HG03460 (cell line): ENCODE measurements around the gene CTNNA3.
"Not testable (repeated sequence)": the region's sequence is repeated elsewhere in the genome, so short reads cannot be mapped to it uniquely, and the experiment has no call there.

ENCODE experiments used
- ATAC-seq: cut with Tn5 transposase; IDR thresholded peaks from one replicate; pipeline ENCODE4 v1.9.1; 2021; ENCODE audit not compliant: unreplicated experiment

CTNNA3 gene

DNA sequence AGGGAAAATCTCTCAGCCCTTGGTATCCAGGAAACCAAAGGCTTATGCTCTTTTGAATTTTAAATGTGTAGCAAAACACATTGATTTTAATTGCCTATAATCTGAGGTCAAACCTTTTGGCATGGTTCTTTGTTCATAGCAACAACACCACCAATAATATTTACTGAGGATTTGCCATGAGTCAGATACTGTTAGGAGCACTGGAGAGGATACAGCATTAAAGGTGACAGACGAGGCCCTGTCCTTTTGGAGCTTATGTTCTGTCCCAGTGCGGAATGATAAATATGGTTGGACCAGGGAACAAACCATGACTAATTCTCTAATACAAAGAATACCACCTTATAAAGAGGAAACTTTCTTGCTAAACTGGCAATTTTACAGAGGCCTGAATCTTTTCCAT, 176.6 kb downstream of the CTNNA3 start:
- no peak for ATAC-seq

DNA sequence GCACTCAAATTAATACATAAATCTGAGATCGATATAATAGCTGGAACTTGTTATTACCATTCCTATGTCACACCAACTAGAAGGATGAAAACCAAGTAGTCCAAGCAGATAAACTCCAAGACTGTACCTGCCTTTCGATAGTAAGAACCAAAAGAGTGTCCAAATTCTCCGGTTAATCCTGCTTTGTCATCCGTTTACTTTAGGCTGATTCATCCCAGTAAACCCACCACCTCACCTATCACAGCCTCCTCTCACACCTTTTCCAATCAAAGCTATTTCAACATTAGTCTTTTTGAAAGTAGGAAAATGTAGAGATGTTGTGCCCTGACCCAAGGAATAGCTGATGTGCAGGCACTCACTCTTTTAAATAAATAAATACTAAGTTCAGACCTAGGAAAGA, 177.2 kb downstream of the CTNNA3 start:
- ATAC-seq, result no peak

DNA sequence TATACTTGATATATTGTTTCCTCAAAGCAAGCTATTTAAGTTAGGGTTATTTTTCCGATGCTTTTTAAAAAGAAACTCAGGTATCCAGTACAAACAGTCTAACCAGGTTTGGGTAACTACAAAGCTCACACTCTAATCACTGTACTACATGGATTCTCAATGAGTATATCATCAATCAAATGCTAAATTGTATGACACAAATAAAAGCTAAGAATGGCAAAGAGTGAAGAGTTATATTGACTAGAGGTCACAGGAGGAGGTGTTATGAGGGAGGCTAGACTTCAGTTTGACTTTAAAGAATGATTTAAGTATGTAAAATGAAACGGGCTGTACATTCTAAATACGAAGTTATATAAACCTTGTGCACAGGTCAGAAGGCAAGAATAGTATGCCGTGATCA, 178.0 kb downstream of the CTNNA3 start:
- no peak for ATAC-seq

DNA sequence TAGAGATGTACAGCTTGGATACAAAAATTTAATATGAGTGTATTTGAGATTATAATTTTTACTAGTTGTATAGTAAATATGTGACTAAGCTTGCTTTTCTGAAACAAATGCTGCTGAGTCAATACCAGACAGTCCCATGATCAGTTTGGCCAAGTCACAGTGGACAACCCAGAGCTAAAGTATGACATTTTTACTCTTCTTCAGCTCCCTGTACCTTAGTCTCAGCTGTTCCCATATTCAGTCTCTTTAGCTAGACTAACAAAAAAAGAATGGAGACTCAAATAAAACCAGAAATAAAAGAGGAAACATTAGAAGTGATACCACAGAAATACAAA, 189.3 kb downstream of the CTNNA3 start:
- ATAC-seq, result no peak

DNA sequence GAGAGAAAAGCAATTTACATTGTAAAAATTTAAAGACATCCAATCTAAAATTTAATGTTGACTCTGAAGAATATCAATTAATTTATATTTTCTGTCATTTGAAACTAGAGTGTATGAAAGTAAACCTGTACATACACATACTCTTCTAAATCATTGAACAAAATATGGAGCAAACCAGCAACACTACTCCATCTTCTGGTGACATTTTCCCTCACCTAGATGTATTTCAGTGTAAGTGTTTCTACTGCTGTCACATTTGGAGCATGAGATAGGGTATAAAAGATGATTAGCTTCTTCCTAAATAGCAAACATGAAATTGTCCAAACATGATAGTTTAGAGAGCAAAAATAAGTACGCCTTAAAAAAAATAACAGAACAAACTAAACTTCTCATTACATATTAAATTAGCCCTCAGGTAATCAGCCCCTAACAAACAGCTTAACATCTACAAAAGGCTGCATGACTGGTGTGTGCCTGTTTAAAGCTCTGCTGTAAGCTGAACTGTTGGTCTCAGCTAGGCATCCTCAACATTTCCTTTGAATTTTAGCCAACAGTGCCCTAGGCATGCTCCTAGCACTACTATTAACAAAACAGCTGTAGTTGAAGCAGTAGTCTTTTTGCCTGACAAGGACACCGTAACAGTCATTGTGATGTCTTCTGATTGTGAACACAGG, 189.8 kb downstream of the CTNNA3 start:
- no peak for ATAC-seq

DNA sequence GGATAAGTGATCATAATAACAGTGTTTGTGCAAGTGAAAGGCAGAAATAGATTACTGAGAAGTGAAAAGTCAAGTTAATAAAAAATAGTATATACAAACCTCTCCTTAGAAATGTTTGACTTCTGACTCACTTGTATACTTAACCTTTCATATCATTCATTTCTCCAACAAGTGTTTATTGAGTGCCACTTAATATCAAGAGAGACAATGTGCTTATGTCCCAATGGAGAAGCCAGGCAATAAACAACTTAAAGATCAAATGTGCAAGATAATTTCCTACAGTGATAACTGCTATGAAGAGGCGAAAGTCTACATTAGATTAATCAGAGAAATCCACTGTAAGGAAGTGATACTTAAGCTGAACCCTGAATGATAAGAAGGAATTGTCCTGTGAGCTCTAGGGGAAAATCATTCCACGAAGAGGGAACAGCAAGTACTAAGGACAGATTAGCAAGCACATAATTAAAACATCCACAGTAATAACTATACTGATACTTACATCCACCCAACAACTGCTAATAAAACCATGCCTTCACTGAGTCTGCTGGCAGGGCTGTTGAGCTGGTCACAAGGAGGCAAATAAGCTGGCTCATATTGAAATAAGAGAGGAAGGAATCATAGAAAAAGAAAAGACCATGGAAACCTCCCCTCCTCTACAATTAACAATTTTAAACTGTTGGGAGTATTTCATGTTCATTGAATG, 203.5 kb downstream of the CTNNA3 start:
- ATAC-seq, result no peak

DNA sequence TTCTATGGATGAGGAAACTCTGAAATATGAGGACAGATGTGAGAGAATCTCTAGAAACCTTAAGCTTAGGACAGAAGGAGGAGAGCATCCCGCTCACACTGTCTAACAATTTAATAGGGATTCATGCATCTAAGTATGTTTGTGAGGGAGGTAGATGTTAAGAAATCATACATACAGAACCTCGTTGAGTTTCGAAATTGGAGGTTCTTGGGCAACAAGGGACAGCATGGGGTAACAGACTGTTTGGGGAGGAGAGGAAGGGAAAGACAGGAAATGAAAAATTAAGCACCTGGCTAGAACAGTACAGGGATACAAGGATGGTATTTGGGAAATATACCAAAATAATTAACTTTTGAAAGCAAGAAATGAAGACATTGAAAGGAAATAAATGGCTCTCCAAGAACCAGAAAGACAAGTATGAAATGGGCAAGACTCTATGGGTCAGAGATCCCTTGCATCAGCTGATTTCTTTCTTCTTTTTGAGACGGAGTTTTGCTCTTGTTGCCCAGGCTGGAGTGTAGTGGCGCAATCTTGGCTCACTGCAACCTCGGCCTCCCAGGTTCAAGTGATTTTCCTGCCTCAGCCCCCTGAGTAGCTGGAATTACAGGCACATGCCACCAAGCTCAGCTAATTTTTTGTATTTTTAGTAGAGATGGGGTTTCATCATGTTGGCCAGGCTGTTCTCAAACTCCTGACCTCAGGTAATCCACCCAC, 207.9 kb downstream of the CTNNA3 start:
- no peak for ATAC-seq

DNA sequence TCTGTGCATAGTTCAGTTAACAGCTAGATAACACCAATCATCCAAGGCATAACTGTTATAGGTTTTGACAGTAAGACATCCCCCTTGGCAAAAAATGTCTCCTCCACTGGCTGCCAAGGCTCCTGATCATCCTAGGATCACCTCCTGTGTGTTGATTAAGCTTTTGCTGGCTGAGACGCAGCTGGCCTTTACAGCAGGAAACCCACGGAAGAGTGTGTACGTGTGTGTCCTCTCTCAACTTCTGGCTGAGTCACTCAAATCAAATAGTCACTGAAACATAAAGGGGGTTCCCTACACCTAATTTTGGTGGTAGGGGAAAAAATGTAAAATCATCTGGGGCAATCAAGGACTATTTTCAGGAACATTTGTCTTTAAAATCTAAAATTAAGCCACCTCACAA, 208.8 kb downstream of the CTNNA3 start:
- no peak for ATAC-seq

DNA sequence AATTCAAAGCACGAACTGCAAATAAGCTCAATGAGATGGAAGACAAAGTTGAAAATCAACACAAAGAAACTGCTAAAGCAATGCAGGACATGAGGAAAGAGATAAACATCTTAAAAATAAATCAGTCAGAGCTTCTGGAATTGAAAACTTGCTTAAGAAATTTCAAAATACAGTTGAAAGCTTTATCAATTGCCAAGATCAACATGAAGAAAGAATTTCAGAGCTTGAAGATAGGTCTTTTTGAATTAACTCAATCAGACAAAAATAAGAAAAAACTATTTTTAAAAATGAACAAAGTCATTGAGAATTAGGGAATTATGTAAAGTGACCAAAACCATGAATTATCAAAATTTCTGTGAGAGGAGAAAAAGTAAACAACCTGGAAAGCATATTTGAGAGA, 218.1 kb downstream of the CTNNA3 start:
- ATAC-seq, result no peak

DNA sequence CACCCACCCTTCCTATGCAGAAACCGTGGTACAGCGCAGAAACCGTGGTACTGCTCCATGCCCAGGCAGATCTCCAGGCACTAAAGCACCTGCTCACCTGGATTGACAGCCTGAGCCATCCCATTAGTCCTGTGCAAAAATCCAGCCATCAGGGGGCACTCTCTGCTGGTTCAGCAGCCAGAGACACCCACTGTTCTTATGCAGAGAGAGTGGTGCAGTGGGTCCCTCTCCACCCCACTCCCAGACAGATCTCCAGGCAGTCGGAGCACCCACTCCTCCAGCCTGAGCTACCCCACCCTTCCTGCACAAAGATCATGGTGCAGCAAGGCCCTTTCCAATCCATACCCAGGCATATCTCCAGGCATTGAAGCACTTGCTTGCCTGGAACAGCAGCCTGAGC, 219.8 kb downstream of the CTNNA3 start:
- ATAC-seq, result no peak

DNA sequence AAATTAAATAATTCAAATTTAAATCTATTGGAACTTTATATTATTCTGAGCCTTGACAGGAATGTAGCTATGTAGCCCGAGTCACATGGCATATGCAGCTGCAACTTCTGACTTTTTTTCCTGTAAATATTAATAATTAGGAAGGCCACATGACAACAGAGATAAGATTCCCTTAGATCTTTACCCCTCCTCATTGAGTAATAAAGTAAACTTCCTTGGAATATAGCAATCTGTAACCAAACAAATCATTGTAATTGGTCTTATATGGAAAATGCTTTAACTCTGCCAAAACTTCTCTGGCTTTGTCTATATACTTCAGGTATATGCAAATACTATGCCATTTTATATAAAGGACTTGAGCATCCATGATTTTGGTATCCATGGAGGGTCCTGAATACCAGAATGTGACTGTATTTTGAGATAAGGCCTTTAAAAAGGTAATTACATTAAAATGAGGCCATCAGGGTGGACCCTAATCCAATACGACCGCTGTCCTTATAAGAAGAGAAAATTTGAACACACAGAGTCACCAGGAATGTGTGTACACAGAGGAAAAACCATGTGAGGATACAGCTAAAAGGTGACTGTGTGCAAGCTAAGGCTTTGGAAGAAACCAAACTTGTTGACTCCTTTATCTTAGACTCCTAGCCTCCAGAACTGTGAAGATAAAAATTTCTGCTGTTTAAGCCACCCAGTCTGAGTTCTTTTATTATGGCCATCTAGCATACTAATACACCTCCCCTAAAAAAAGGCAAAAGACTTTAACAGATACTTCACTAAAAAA, 222.0 kb downstream of the CTNNA3 start:
- ATAC-seq, result no peak

DNA sequence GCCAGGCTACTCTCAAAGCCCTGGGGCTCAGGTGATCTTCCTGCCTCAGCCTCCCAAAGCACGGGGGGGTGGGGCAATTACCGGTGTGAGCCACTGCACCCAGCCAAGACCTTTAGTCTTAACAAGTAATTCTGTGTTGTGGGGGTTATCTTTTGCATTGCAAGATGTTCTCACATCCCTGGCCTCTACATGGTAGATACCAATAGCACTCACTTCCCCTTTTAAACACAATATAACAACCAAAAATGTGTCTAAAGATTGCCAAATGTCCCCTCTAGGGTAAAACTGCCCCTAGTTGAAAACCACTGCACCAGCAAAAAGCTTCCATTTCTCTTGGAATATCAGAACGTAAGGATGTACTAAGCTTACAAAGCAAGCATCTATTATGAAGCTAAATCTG, 225.0 kb downstream of the CTNNA3 start:
- no peak for ATAC-seq

DNA sequence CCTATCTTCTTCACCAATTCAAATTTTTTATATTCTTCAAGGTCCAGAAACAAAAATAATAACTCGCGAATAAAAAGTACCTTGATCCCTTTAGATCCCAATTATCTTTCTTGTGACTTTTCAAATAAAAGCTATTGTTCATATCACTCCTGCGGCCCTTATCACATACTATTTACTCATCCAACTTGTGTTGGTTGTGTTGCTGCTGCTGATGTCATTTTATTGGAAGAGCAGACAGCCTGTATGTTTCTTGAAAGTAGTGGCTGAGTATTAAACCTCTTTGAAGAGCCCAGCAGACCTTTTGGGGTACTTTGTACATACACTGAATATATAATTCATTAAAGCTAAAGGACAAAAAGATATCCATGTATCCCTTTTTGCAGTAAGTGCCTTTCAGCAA, 231.7 kb downstream of the CTNNA3 start:
- ATAC-seq, result no peak

DNA sequence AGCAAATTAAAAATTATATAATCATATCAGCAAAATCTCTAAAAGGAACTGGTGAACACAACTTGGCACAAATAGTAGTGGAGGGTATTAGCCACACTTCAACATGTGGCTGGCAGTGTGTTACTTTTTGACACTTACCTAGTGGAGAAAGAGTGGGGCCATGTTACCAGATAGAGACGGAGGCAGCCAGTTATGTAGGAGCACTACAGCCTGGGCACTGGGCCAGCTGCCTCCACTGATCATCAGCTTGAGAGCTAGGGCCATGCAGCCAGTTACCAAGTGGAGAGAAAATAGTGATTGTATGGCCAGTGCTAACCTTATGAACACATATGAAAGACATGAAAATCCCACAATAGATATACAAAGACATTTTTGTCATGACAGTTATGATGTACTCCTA, 243.1 kb downstream of the CTNNA3 start:
- ATAC-seq, result no peak

DNA sequence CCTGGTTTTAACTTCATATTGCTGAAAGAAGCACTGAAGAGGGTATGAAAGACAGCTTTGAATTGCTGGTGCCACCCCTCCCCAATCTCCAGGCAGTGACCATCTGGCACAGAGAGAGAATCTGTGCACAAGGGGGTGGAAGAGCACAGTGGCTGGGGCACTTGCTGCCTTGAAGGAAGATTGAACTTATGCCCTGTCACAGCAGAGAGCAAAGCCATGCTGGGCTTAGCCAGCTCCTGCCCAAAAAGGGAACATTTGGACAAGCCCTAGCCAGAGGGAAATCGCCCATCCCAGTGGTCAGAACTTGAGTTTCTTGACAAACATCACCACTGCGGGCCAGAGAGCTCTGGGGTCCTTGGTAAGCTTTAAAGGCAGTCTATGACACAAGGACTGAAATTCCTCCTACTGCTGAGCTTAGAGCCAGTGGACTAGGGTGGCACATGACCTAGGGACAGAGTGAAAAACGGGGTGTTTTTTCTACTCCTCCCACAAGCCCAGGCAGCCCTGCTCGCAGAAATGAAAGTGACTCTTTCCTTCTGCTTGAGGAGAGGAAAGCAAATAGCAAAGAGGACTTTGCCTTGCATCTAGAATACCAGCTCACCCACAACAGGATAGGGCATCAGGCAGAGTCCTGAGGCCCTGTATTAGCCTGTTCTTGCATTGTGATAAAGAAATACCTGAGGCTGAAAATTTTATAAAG, 257.2 kb downstream of the CTNNA3 start:
- no peak for ATAC-seq

DNA sequence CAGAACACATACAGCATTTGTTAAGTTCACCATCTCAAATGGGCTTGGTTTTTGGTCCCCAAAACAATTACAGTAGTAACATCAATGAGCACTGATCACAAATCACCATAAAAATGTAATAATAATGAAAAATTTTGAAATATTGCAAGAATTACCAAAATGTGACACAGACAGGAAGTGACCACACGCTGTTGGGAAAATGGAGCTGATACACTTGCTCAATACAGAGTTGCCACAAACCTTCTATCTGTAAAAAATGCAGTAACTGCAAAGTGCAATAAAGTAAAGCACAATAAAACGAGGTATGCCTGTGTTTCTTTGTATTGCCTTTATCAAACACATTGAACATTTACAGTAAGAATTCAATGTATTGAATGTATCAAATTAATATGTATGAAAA, 262.7 kb downstream of the CTNNA3 start:
- no peak for ATAC-seq

DNA sequence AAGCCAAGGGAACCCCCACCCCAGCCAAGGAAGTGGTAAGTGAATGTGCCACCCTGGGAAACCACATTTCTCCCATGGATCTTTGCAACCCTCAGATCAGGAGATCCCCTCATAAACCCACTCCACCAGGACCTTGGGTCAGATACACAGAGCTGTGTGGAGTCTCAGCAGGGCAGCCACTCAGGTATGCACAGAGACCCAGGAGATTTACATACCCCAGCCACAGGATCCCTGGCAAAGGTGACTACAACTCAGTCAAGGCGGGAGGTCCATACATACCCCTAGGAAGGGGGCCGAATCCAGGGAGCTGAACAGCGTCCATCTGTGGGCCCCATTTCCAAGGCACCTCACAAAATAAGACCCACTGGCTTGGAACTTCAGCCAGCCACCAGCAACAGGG, 293.4 kb downstream of the CTNNA3 start:
- no peak for ATAC-seq

DNA sequence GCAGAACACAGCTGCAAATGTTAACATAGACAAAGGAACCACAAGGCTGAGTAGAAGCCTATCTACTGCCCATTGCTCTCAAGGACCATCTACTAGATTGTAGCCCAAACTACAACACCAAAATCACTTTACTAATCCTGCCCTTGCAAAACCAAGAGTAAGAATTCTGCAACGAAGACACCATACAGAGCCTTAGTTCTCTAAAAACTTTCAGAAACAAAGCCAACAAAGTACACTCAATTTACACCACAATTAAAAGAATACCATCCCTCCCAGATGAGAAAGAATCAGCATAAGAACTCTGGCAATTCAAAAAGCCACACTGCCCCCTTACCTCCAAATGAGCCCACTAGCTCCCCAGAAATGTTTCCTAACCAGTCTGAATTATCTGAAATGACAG, 294.3 kb downstream of the CTNNA3 start:
- ATAC-seq, result no peak

DNA sequence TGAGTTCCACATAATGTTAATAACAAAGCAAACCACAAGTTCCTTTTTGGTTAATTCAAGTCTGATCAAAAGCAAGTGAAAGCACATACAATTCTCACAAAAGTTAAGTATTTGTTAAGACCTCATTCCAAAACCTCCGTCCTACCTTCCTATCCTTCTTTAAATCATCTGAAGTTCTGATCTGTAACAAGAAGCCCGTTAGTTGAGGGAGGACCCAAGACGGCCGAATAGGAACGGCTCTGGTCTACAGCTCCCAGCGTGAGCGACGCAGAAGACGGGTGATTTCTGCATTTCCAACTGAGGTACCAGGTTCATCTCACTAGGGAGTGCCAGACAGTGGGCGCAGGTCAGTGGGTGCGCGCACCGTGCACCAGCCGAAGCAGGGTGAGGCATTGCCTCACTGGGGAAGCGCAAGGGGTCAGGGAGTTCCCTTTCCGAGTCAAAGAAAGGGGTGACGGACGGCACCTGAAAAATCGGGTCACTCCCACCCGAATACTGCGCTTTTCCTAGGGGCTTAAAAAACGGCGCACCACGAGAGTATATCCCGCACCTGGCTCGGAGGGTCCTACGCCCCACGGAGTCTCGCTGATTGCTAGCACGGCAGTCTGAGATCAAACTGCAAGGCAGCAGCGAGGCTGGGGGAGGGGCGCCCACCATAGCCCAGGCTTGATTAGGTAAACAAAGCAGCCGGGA, 309.0 kb downstream of the CTNNA3 start:
- not testable (repeated sequence) for ATAC-seq

DNA sequence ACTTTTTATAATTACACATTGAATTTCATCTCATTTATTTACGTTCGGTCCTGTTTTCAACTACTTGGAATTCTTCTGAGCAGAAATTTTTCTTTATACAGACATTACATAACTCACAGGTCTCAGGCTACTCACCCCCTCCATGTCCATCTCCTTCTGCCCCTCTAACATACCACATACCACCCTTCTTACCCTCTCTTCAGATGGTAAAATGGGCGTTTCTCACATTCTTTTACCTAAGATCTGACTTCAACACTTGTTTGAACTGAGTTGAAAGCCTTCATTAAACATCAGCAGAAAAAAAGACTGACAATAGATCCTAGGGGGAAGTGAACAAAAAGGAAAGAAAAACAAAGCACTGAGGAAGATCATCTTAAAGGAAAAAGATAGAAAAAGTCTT, 309.7 kb downstream of the CTNNA3 start:
- no peak for ATAC-seq
